Measurements from ENCODE around the gene FLVCR2.

- no peak for TF ChIP-seq EZH2 (IDR thresholded peaks at IDR 0.05)
- TF ChIP-seq POLR2AphosphoS5 (IDR thresholded peaks at IDR 0.05; ENCODE audit: borderline replicate concordance, low read depth, low read length): no peak
Measured at GRCh38 chr14:75636100-75636692, 57.8 kb downstream of the FLVCR2 start.

Measured in SK-N-MC (cell line).